Measurements from ENCODE around the gene SKOR1.

Gene SKOR1, protein sequence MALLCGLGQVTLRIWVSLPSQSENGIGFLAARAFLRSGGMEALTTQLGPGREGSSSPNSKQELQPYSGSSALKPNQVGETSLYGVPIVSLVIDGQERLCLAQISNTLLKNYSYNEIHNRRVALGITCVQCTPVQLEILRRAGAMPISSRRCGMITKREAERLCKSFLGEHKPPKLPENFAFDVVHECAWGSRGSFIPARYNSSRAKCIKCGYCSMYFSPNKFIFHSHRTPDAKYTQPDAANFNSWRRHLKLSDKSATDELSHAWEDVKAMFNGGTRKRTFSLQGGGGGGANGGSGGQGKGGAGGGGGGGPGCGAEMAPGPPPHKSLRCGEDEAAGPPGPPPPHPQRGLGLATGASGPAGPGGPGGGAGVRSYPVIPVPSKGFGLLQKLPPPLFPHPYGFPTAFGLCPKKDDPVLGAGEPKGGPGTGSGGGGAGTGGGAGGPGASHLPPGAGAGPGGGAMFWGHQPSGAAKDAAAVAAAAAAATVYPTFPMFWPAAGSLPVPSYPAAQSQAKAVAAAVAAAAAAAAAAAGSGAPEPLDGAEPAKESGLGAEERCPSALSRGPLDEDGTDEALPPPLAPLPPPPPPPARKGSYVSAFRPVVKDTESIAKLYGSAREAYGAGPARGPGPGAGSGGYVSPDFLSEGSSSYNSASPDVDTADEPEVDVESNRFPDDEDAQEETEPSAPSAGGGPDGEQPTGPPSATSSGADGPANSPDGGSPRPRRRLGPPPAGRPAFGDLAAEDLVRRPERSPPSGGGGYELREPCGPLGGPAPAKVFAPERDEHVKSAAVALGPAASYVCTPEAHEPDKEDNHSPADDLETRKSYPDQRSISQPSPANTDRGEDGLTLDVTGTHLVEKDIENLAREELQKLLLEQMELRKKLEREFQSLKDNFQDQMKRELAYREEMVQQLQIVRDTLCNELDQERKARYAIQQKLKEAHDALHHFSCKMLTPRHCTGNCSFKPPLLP

DNA sequence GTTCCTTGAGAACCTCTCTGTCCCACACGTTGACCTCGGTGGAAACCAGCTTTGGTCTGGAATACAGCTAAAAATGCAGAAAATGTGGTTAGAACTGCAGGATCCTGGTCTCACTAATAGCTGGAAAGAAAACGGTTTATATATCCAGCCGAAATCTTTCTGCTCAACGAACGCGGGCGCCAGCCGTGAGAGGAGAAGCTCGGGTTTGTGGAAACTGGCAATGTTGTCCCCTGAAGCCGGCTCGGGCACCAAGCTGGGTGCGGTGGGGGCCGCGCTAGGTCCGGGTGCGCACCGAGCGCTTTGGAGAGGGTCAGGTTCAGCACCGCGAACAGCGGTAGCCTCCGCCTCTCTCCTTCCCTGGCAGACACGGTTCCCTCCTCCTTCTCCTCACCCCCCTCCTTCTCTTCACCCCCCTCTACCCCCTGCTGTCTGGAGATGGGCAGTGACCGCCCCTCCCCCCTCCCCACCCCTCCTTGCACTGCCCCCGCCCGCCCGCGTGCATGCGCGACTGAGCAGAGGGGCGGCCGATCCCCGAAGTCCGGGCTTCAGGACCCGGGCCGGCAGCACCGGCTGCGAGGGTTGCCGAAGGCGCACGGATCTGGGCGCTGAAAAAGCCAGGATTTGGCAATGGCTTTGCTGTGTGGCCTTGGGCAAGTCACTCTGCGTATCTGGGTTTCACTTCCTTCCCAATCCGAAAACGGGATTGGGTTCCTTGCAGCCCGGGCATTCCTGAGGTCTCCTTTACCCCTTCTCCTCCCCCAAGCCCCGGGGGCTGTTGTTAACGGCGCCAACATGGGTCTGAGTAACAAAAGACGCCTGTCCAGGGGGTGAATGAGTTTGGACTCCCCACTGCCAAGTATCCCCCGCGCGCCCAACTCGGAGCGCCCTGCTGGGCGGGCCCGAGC is at the start of gene SKOR1:
TSS of gene SKOR1 (plus strand) at position 534 of the 905 bp plus-strand sequence. CDS start at position 628, 94 bp downstream.
- no peaks in the 10 kb centered on the region for H3K9me3 ChIP-seq (ENCODE audit: control insufficient read depth in 1 of 2, low read length in 2 of 2)
- no peak within 1 kb of the TSS for H3K27ac ChIP-seq (ENCODE audit: low read length)
- peaks cover 78% of the 10 kb centered on the region for H3K27me3 ChIP-seq (ENCODE audit: low read depth, low read length)
- peaks cover 0 to 69% of the 10 kb centered on the region in 2 donors for H3K4me1 ChIP-seq (ENCODE audit: control insufficient read depth in 1 of 2, insufficient read depth in 2 of 2, low read length in 2 of 2)
- no peaks in the 10 kb centered on the region for H3K36me3 ChIP-seq (ENCODE audit: control insufficient read depth in 1 of 2, insufficient read depth in 2 of 2, low read length in 2 of 2)
- peak within 1 kb of the TSS; percentile 26 to 57 for H3K4me3 ChIP-seq (ENCODE audit: low read depth in 1 of 2, low read length in 2 of 2)

DNA sequence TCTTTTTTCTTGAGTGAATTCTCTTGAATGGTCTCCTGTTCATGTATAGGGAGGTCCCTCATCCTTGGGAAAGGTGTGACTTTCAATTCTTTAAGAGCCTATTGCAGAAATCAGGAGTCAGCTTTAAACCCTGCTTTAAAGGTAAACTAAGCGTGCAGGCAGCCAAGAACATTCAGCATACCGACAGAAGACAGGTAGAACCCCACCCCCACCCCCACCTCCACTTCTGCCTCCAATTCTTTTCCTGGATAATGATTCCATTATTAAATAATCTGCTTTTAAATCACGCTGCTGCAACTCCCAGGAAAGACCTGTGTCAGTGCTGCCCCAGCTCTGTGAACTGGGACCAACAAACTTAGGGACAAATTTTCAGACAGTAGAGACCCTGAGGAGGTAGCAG is 49.3 kb upstream of the SKOR1 start:
- no peaks in the 10 kb centered on the region for H3K4me1 ChIP-seq (ENCODE audit: control insufficient read depth in 1 of 2, insufficient read depth in 2 of 2, low read length in 2 of 2)
- H3K27me3 ChIP-seq (ENCODE audit: low read depth, low read length): no peaks in the 10 kb centered on the region
- H3K4me3 ChIP-seq (ENCODE audit: low read depth in 1 of 2, low read length in 2 of 2): no peak overlapping the region
- no peaks in the 10 kb centered on the region for H3K36me3 ChIP-seq (ENCODE audit: control insufficient read depth in 1 of 2, insufficient read depth in 2 of 2, low read length in 2 of 2)
- H3K27ac ChIP-seq (ENCODE audit: low read length): no peak overlapping the region
- H3K9me3 ChIP-seq (ENCODE audit: control insufficient read depth in 1 of 2, low read length in 2 of 2): no peaks in the 10 kb centered on the region

GRCh38 chr15:67776600-67776999 is 48.7 kb upstream of the SKOR1 start:
- Histone ChIP-seq H3K27me3 (ENCODE audit: low read depth, low read length) (no peaks in the 10 kb centered on the region), H3K4me1 (ENCODE audit: control insufficient read depth in 1 of 2, insufficient read depth in 2 of 2, low read length in 2 of 2) (no peaks in the 10 kb centered on the region), H3K36me3 (ENCODE audit: control insufficient read depth in 1 of 2, insufficient read depth in 2 of 2, low read length in 2 of 2) (no peaks in the 10 kb centered on the region), H3K27ac (ENCODE audit: low read length) (no peak overlapping the region), H3K4me3 (ENCODE audit: low read depth in 1 of 2, low read length in 2 of 2) (no peak overlapping the region), H3K9me3 (ENCODE audit: control insufficient read depth in 1 of 2, low read length in 2 of 2) (no peaks in the 10 kb centered on the region)

GRCh38 chr15:67777071-67777470 is 48.2 kb upstream of the SKOR1 start:
- Histone ChIP-seq H3K4me1 (ENCODE audit: control insufficient read depth in 1 of 2, insufficient read depth in 2 of 2, low read length in 2 of 2) (no peaks in the 10 kb centered on the region), H3K27me3 (ENCODE audit: low read depth, low read length) (no peaks in the 10 kb centered on the region), H3K27ac (ENCODE audit: low read length) (no peak overlapping the region), H3K4me3 (ENCODE audit: low read depth in 1 of 2, low read length in 2 of 2) (no peak overlapping the region), H3K9me3 (ENCODE audit: control insufficient read depth in 1 of 2, low read length in 2 of 2) (no peaks in the 10 kb centered on the region), H3K36me3 (ENCODE audit: control insufficient read depth in 1 of 2, insufficient read depth in 2 of 2, low read length in 2 of 2) (no peaks in the 10 kb centered on the region)

DNA sequence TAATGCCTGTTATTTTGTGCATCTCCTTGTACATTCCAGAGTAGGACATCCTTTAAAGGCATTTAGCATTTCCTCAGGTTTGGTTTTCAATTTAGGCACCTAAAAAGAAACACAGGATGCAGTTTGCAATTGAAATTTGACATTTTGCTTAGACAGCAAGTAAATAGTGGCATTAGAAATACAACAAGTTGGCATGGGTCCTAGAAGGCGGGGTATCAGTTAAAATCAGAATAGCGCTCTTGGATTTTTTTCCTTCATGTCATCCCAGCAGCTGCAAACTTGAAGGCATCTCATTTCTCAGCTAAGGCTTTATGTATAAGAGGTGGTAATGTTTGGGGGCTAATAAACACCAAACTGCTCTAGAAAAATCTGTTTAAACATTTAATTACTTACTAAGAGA is 47.5 kb upstream of the SKOR1 start:
- H3K27ac ChIP-seq (ENCODE audit: low read length): no peak overlapping the region

DNA sequence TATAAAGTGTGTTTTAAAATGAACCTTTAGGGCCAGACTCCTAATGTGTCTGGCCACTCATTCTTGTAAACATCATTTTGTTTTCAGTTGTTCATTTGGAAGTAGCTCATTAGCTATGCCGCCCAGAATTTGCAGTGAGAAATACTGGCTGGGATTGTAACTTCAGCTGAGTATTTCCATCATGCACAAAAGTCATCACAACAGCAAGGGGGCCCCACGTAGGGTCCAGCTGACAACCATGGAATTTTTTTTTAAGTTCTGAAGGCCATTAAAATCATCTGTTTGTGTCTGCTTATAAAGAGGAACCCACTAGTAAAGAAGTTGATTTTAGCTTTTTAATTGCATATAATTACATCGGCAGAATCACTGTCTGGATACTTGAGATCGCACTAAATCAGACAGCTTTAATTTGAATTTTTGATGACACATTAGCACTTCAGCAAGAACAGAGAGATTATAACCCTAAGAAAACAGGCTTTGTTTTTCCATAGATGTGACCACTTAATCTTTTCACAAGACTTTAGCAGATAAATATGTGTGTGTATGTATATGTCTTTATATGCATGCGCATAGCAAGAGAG is 46.3 kb upstream of the SKOR1 start:
- Histone ChIP-seq H3K4me3 (ENCODE audit: low read depth in 1 of 2, low read length in 2 of 2) (no peak overlapping the region), H3K36me3 (ENCODE audit: control insufficient read depth in 1 of 2, insufficient read depth in 2 of 2, low read length in 2 of 2) (peaks cover 0 to 10% of the 10 kb centered on the region in 2 donors), H3K27me3 (ENCODE audit: low read depth, low read length) (no peaks in the 10 kb centered on the region), H3K9me3 (ENCODE audit: control insufficient read depth in 1 of 2, low read length in 2 of 2) (no peaks in the 10 kb centered on the region), H3K27ac (ENCODE audit: low read length) (no peak overlapping the region), H3K4me1 (ENCODE audit: control insufficient read depth in 1 of 2, insufficient read depth in 2 of 2, low read length in 2 of 2) (no peaks in the 10 kb centered on the region)

More for the DNA sequence above, 47.5 kb upstream of the SKOR1 start:
- H3K36me3 ChIP-seq (ENCODE audit: control insufficient read depth in 1 of 2, insufficient read depth in 2 of 2, low read length in 2 of 2): peaks cover 0 to 3% of the 10 kb centered on the region in 2 donors
- H3K27me3 ChIP-seq (ENCODE audit: low read depth, low read length): no peaks in the 10 kb centered on the region
- no peaks in the 10 kb centered on the region for H3K9me3 ChIP-seq (ENCODE audit: control insufficient read depth in 1 of 2, low read length in 2 of 2)
- no peak overlapping the region for H3K4me3 ChIP-seq (ENCODE audit: low read depth in 1 of 2, low read length in 2 of 2)
- H3K4me1 ChIP-seq (ENCODE audit: control insufficient read depth in 1 of 2, insufficient read depth in 2 of 2, low read length in 2 of 2): no peaks in the 10 kb centered on the region

DNA sequence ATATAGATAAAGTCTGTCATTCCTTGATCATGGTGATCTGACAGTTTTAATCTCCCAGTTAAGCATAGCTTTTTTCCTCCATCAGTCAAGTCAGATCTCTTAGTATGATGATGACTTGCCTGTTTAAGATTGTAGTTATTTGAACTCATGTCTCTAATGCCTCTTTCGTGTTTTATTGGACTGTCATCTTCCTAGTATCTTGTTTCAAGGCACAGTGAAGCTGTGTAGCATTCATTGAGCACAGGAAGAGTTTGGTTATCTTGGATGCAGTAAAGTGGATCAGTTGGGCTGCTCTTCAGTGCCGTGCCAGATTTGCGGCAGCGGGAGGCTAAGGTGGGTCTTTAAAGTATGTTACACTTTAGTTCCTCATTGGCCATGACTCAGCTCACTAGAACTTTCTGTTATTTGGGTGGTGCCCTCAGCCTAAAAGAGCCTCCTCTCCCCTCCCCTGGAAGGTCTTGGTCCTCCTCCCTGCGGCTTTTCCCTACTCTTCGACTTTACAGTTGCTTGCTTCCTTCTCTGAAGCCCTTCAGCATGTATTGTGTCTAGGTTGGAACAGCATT is 45.7 kb upstream of the SKOR1 start:
- H3K36me3 ChIP-seq (ENCODE audit: control insufficient read depth in 1 of 2, insufficient read depth in 2 of 2, low read length in 2 of 2): peaks cover 0 to 10% of the 10 kb centered on the region in 2 donors
- H3K27me3 ChIP-seq (ENCODE audit: low read depth, low read length): no peaks in the 10 kb centered on the region
- H3K4me3 ChIP-seq (ENCODE audit: low read depth in 1 of 2, low read length in 2 of 2): no peak overlapping the region
- H3K4me1 ChIP-seq (ENCODE audit: control insufficient read depth in 1 of 2, insufficient read depth in 2 of 2, low read length in 2 of 2): no peaks in the 10 kb centered on the region
- no peaks in the 10 kb centered on the region for H3K9me3 ChIP-seq (ENCODE audit: control insufficient read depth in 1 of 2, low read length in 2 of 2)
- H3K27ac ChIP-seq (ENCODE audit: low read length): no peak overlapping the region

DNA sequence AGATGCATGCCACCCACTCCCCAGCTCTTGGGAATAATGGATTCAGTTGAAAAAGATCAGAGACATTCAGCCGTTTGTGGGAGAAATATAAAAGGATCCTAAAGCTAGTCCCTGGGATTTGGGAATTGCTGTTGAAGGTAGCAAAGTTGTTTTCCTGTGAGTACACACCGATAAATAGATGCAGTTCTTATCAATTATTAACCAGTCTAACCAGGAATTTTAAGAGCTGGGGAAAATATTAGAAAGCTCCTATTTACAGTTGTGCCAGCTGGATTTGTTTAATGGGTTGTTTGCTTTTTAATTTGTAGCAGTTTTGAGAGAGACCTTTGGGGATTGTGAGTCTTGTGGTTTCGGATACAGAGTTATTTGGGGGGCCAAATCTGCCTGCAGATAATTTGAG is 44.2 kb upstream of the SKOR1 start:
- no peaks in the 10 kb centered on the region for H3K27me3 ChIP-seq (ENCODE audit: low read depth, low read length)
- H3K4me3 ChIP-seq (ENCODE audit: low read depth in 1 of 2, low read length in 2 of 2): no peak overlapping the region
- H3K27ac ChIP-seq (ENCODE audit: low read length): no peak overlapping the region
- H3K9me3 ChIP-seq (ENCODE audit: control insufficient read depth in 1 of 2, low read length in 2 of 2): no peaks in the 10 kb centered on the region
- peaks cover 0 to 10% of the 10 kb centered on the region in 2 donors for H3K36me3 ChIP-seq (ENCODE audit: control insufficient read depth in 1 of 2, insufficient read depth in 2 of 2, low read length in 2 of 2)
- H3K4me1 ChIP-seq (ENCODE audit: control insufficient read depth in 1 of 2, insufficient read depth in 2 of 2, low read length in 2 of 2): no peaks in the 10 kb centered on the region

- Histone ChIP-seq H3K9me3 (ENCODE audit: control insufficient read depth in 1 of 2, low read length in 2 of 2) (no peaks in the 10 kb centered on the region), H3K36me3 (ENCODE audit: control insufficient read depth in 1 of 2, insufficient read depth in 2 of 2, low read length in 2 of 2) (peaks cover 0 to 10% of the 10 kb centered on the region in 2 donors), H3K27ac (ENCODE audit: low read length) (no peak overlapping the region), H3K27me3 (ENCODE audit: low read depth, low read length) (no peaks in the 10 kb centered on the region), H3K4me1 (ENCODE audit: control insufficient read depth in 1 of 2, insufficient read depth in 2 of 2, low read length in 2 of 2) (no peaks in the 10 kb centered on the region), H3K4me3 (ENCODE audit: low read depth in 1 of 2, low read length in 2 of 2) (no peak overlapping the region)
Observed at GRCh38 chr15:67781907-67782690, 43.2 kb upstream of the SKOR1 start.

GRCh38 chr15:67782691-67782991 is 42.7 kb upstream of the SKOR1 start:
- Histone ChIP-seq H3K4me3 (ENCODE audit: low read depth in 1 of 2, low read length in 2 of 2) (no peak overlapping the region), H3K27ac (ENCODE audit: low read length) (no peak overlapping the region), H3K4me1 (ENCODE audit: control insufficient read depth in 1 of 2, insufficient read depth in 2 of 2, low read length in 2 of 2) (no peaks in the 10 kb centered on the region), H3K9me3 (ENCODE audit: control insufficient read depth in 1 of 2, low read length in 2 of 2) (no peaks in the 10 kb centered on the region), H3K27me3 (ENCODE audit: low read depth, low read length) (no peaks in the 10 kb centered on the region), H3K36me3 (ENCODE audit: control insufficient read depth in 1 of 2, insufficient read depth in 2 of 2, low read length in 2 of 2) (peaks cover 0 to 10% of the 10 kb centered on the region in 2 donors)
